Subcutaneous preadipocyte (primary cell): ENCODE results near the gene ILDR1. TPM values are rescaled to one million over a fixed set of nuclear protein-coding genes. Genes with fewer than 3 reads are reported as not detected.

Source experiments
- small RNA-seq: library from RNA; depleted of rRNA; stranded (forward); fragments of <200 nt; gene quantifications from one replicate; pipeline ENCODE3, GENCODE V24; 2012
- total RNA-seq: library from RNA; depleted of rRNA; stranded (reverse); fragments of >200 nt; gene quantifications from 2 replicates; pipeline ENCODE4 v1.2.3, GENCODE V29; 2012

ILDR1 gene
- not detected in 2 replicates for total RNA-seq

DNA sequence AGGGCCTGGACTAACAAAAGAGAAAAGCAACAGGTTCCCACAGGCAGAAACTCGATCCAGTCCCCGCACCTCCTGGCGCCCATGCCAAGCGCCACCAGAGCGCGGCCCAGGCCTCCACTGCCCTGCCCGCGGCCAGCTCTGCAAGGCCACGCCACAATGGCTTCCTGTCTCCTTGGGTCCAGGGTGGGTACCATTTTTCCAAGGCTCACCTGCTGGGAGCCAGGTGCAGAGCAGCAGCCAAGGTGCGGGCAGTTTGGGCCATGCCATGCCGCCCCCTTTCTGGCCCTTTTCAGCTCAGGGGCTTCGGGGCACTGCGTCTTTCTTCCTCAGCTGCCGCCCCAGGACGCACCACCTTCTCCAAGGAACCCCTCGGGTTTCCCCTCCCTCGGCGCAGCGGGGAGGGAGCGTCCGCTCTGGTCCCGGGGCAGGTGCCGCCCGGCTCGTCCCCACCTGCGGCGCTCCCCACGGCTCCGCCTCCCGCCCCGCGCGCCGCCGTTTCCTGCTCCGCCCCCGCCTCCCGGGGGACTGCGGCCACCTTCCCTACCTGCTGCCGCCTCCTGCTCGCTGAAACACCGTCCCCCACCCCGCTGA, at the start of gene ILDR1:
TSS of gene ILDR1 (minus strand) at position 437 of the 591 bp plus-strand sequence. CDS start at position 267, 170 bp downstream.

DNA sequence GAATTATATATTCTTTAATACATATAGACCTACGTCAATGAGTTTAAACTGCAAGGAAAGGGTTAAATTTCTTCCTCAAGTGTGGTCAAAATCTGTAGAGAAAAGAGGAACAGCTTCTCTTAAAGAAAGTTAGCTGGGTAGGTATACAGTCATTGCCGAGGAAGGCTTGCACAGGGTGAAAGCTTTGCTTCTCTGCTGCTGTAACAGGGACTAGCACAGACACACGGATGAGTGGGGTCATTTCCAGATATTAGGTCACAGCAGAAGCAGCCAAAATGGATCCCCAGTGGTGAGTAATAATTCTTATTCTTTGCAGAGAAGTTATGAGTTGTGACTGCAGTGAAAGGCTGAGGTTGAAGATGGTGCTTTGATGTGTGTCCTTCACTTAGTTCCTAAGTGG, 33.2 kb upstream of the ILDR1 start, which contains the start of gene CD86:
TSS of gene CD86 (plus strand) at position 148 of the 400 bp plus-strand sequence. CDS start at position 276, 128 bp downstream.

Small RNAs within 50 kb of the gene (small RNA-seq; reads per million reads assigned to genes)
- not detected for gene RF00019

Other genes with a start within 250 kb of the ILDR1 start
- gene IQCB1, start 187.2 kb downstream of the ILDR1 start, total RNA-seq = 9.2 and 14.5 TPM in 2 replicates
- 0.37 and 1.8 TPM in 2 replicates for gene EAF2, start 187.0 kb downstream of the ILDR1 start, total RNA-seq
- gene SLC15A2, start 127.8 kb downstream of the ILDR1 start, total RNA-seq = under 0.01 TPM in 1 of 2 replicates, not detected in the other
- not detected in 2 replicates for gene CD86, start 33.1 kb upstream of the ILDR1 start, total RNA-seq
- under 0.01 TPM in 1 of 2 replicates, not detected in the other for gene CASR, start 161.4 kb upstream of the ILDR1 start, total RNA-seq